DMS53 treated with DMSO at 0.1 percent for 48 hours (cell line): ENCODE results near the gene STAC3.

Experiments
- DNase-seq: peaks from one replicate; lab custom pipeline; 2025; ENCODE audit not compliant: unreplicated experiment; lab: John Stamatoyannopoulos, UW

Gene STAC3

GRCh38 chr12:57195611-57196371 lies 55.2 kb downstream of the STAC3 start:
- no peak for DNase-seq

DNA sequence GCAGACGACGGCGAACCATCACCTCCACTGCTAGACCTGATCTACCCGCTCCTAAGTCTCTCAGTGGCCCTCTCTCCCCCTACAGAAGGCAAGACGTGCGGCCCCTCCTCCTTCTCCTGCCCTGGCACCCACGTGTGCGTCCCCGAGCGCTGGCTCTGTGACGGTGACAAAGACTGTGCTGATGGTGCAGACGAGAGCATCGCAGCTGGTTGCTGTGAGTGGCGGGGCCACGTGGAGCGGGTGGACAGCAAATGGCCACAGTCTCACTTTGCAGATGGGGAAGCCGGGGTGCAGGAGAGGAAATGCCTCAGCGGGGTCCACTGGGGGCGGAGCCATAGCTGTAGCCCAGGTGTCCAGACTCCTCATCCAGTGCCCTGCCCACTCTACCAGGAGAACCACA lies 55.8 kb downstream of the STAC3 start:
- no peak for DNase-seq

DNA sequence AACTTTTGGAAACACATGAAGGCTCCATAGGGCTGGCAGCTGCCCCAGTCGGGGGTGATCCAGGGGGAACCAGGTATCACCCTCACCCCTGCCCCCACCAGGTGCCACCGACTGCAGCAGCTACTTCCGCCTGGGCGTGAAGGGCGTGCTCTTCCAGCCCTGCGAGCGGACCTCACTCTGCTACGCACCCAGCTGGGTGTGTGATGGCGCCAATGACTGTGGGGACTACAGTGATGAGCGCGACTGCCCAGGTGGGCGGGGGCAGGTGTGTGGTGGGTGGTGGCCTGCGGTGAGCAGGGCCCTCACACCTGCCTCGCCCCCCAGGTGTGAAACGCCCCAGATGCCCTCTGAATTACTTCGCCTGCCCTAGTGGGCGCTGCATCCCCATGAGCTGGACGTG lies 56.7 kb downstream of the STAC3 start:
- peak; percentile 46 for DNase-seq

DNA sequence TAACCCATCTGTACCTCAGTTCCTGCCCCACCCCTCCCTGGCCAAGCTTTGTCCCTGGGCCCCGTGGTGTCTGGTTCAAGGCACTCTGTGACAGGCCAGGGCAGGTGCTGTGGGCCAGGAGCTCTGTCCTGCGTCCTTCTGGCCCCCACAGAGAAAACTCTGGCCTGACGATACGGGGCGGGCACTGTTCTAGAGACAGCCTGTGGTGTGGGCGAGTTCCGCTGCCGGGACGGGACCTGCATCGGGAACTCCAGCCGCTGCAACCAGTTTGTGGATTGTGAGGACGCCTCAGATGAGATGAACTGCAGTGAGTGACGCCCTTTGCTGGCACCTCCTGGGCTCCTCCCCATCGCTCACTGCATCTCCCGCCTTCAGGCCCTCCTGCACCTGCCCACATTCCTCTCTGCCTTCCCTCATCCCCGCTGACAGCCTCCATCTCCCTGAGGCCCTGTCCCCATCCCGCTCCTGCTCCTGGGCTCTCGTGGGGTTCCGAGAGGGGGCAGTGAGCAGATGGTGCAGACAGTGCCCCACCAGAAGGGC lies 57.2 kb downstream of the STAC3 start:
- peak; percentile 77 for DNase-seq
